Vagina (tissue), 2 donors: Measurements from ENCODE around the gene KCNG2. TPM values are rescaled to one million over a fixed set of nuclear protein-coding genes. Genes with fewer than 3 reads are reported as not detected.
A peak's percentile ranks its signal among the peaks of the same experiment; 100 is the strongest.

Experiments used
- DNase-seq, 2 donors: peaks; one replicate each; pipeline ENCODE4 v3.0.0-alpha.2; 2017; ENCODE audit errors: extremely low spot score in 2 of 2
- H3K27ac ChIP-seq: fragments of 200-600 bp; sonication (generic); one replicate; pipeline ENCODE4 v1.5.1; 2019
- H3K27me3 ChIP-seq: fragments of 200-600 bp; sonication (generic); one replicate; pipeline ENCODE4 v1.5.1; 2019
- H3K36me3 ChIP-seq, 2 donors: fragments of 200-600 bp; sonication (generic); one replicate each; pipeline ENCODE4 v1.5.1; 2017 to 2019
- H3K4me1 ChIP-seq: fragments of 200-600 bp; sonication (generic); one replicate; pipeline ENCODE4 v1.5.1; 2019
- H3K4me3 ChIP-seq, 2 donors: fragments of 200-600 bp; sonication (generic); 1 replicate in 1 of 2; 2 replicates in 1 of 2; pipeline ENCODE4 v1.5.1; 2016 to 2019
- H3K9me3 ChIP-seq: fragments of 200-600 bp; sonication (generic); one replicate; pipeline ENCODE4 v1.5.1; 2019
- POLR2A ChIP-seq, 2 donors: fragments of 450-650 bp; IDR thresholded peaks; one replicate each; pipeline ENCODE4 v1.6.1; 2017; ENCODE audit warnings: antibody characterized with exemption in 2 of 2, mild to moderate bottlenecking in 2 of 2, moderate library complexity in 2 of 2
- POLR2AphosphoS5 ChIP-seq, 2 donors: sonication (generic); formaldehyde crosslinking; IDR thresholded peaks; one replicate each; pipeline ENCODE4 v1.9.0; 2017; ENCODE audit warnings: antibody characterized with exemption in 2 of 2, mild to moderate bottlenecking in 2 of 2, low read depth in 1 of 2; ENCODE audit not compliant: insufficient read depth in 1 of 2
- intact Hi-C: fragments of 100-400 bp; cut with DNase I; formaldehyde crosslinking; loops from one replicate; pipeline ENCODE4 v1.15.1; 2023
- total RNA-seq: library from RNA; depleted of rRNA; stranded (reverse); fragments of >200 nt; gene quantifications from one replicate; pipeline ENCODE4 v1.2.3, GENCODE V29; 2016
- TF ChIP-seq, protein P1 (sequence below), 3 experiments: fragments of 450-650 bp in 2 of 3; fragments of 200-600 bp in 1 of 3; sonication (generic) in 1 of 3; IDR thresholded peaks; one replicate each; pipeline ENCODE4 v1.5.1; 2017 to 2019; ENCODE audit warnings: antibody characterized with exemption in 3 of 3, mild to moderate bottlenecking in 2 of 3, moderate library complexity in 2 of 3

Gene KCNG2
- total RNA-seq, 1 donor from 2014 or later, result not detected

DNA sequence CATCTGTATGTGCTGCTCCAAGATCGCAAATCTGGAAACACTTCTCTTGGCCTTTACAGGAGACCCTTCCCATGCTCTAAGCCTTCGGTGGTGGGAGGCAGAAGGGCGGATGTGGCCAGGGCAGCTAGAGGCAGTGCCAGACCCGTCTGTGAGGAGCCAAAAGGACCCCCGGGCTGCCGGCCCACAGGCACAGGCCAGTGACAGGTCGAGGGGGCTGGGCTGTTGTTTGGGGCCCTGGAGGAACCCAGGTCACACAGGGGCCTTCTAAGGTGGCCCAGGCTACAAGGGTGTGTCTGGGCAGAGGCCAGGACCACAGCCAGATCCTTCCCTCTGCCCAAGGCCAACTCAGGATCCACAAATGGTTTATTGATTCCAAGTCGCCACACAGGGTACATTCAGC lies 104.3 kb downstream of the KCNG2 start:
- H3K4me1 ChIP-seq, result peaks cover 11% of the 10 kb centered on the region
- peaks cover 3% of the 10 kb centered on the region for H3K9me3 ChIP-seq
- no peak for TF ChIP-seq POLR2AphosphoS5 (IDR thresholded peaks at IDR 0.05; ENCODE audit: insufficient read depth in 1 of 2, low read depth in 1 of 2)
- TF ChIP-seq, protein P1, sequence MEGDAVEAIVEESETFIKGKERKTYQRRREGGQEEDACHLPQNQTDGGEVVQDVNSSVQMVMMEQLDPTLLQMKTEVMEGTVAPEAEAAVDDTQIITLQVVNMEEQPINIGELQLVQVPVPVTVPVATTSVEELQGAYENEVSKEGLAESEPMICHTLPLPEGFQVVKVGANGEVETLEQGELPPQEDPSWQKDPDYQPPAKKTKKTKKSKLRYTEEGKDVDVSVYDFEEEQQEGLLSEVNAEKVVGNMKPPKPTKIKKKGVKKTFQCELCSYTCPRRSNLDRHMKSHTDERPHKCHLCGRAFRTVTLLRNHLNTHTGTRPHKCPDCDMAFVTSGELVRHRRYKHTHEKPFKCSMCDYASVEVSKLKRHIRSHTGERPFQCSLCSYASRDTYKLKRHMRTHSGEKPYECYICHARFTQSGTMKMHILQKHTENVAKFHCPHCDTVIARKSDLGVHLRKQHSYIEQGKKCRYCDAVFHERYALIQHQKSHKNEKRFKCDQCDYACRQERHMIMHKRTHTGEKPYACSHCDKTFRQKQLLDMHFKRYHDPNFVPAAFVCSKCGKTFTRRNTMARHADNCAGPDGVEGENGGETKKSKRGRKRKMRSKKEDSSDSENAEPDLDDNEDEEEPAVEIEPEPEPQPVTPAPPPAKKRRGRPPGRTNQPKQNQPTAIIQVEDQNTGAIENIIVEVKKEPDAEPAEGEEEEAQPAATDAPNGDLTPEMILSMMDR (IDR thresholded peaks at IDR 0.05), result no peak
- no peak for TF ChIP-seq POLR2A (IDR thresholded peaks at IDR 0.05)
- no peak overlapping the region for H3K4me3 ChIP-seq
- peak in 1 of 2 donors; percentile 93 for DNase-seq
- H3K27ac ChIP-seq, result no peak overlapping the region
- H3K36me3 ChIP-seq, result peaks cover 0 to 26% of the 10 kb centered on the region in 2 donors
- intact Hi-C loops, result no loop called here
- no peaks in the 10 kb centered on the region for H3K27me3 ChIP-seq

DNA sequence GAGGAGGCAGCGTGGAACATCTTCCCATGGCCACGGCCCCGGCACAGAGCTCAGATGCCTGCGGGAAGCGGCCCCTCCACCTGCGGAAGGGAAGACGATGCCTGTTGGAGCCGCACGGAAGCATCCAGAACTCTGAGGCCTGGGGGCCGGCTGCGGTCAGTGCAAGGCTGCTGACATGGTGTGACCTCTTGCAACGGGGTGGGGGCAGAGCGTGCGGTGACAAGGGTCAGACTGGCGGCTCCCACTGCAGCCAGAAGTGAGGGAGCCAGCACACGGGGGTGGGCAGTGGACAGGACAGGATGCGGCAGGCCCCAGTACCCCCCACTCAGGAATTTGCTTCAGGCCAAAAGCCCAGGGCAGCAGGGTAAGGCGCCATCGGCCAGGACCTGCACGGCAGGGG lies 104.9 kb downstream of the KCNG2 start:
- H3K36me3 ChIP-seq, result peaks cover 0 to 26% of the 10 kb centered on the region in 2 donors
- no peak overlapping the region for H3K27ac ChIP-seq
- intact Hi-C loops, result no loop called here
- H3K27me3 ChIP-seq, result no peaks in the 10 kb centered on the region
- H3K9me3 ChIP-seq, result peaks cover 3% of the 10 kb centered on the region
- peaks cover 11% of the 10 kb centered on the region for H3K4me1 ChIP-seq
- TF ChIP-seq POLR2A (IDR thresholded peaks at IDR 0.05) (no peak), POLR2AphosphoS5 (IDR thresholded peaks at IDR 0.05; ENCODE audit: insufficient read depth in 1 of 2, low read depth in 1 of 2) (no peak)
- TF ChIP-seq, protein P1 (IDR thresholded peaks at IDR 0.05), result no peak
- DNase-seq, result no peak
- H3K4me3 ChIP-seq, result no peak overlapping the region

DNA sequence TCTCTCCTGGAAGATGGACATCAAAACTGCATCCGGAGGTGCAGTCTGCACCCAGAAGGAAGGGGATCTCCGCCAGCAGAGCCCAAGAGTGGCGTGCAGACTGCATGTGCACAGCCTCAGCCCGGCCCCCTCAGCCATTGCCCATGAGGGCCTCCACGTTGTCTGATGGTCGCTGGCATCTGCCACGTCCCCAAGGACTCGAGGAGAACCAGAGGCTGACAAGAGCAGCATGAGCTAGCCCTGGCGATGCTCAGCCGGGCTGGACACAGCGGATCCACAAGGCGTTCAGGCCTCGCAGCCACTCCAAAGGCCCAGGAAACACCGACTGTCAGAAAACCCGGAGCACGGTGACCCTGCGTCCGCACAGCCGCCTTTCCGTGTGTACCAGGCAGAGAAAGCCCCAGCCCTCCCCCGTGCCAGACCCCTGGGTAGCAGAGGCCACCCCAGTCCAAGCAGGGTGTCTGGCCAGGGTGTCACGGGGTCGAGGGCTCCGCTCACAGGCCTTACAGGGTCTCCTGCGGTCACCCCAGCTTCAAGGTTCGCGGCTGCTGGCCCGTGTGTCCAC lies 105.4 kb downstream of the KCNG2 start:
- Histone ChIP-seq H3K4me3 (no peak overlapping the region), H3K36me3 (peaks cover 0 to 26% of the 10 kb centered on the region in 2 donors), H3K27ac (no peak overlapping the region), H3K27me3 (no peaks in the 10 kb centered on the region), H3K9me3 (peaks cover 3% of the 10 kb centered on the region), H3K4me1 (peaks cover 11% of the 10 kb centered on the region)
- TF ChIP-seq POLR2A (IDR thresholded peaks at IDR 0.05) (no peak), POLR2AphosphoS5 (IDR thresholded peaks at IDR 0.05; ENCODE audit: insufficient read depth in 1 of 2, low read depth in 1 of 2) (no peak)
- TF ChIP-seq, protein P1 (IDR thresholded peaks at IDR 0.05), result no peak
- peak in 1 of 2 donors; percentile 79 for DNase-seq
- intact Hi-C loops, result no loop called here

DNA sequence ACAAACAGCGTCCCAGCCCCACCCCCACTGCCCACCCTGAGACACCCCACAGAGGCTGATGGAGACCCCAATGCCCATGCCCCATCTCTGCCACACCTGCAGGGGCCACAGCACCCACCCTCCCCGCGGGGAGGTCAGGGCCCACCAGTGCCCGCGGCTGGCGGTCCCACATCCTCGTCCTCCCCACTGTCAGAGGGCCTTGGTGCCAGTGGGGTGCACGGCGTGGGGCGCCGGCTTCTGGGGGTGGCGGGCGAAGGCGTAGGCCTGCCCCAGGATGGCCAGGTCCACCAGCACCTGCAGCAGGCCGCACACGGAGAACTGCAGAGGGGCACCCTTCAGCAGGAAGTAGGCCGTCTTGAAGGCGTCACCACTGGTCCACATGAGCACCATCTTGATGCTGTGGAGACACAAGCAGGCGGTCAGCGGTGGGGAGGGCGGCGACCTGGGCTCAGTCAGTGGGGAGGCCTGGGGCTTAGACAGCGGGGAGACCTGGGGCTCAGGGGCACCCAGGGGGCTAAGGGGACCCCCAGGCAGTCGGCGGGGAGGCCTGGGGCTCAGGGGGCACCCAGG lies 106.1 kb downstream of the KCNG2 start:
- H3K27me3 ChIP-seq, result no peaks in the 10 kb centered on the region
- H3K9me3 ChIP-seq, result peaks cover 3% of the 10 kb centered on the region
- peaks cover 0 to 26% of the 10 kb centered on the region in 2 donors for H3K36me3 ChIP-seq
- H3K27ac ChIP-seq, result no peak overlapping the region
- no peak overlapping the region for H3K4me3 ChIP-seq
- peak; percentile 83 to 91 for DNase-seq
- intact Hi-C loops, result no loop called here
- no peak for TF ChIP-seq POLR2A (IDR thresholded peaks at IDR 0.05)
- TF ChIP-seq, protein P1 (IDR thresholded peaks at IDR 0.05), result no peak
- no peak for TF ChIP-seq POLR2AphosphoS5 (IDR thresholded peaks at IDR 0.05; ENCODE audit: insufficient read depth in 1 of 2, low read depth in 1 of 2)
- H3K4me1 ChIP-seq, result peaks cover 11% of the 10 kb centered on the region
